Measurements from ENCODE around the gene BCAS3. TPM values are rescaled to one million over a fixed set of nuclear protein-coding genes. Genes with fewer than 3 reads are reported as not detected.

Gene BCAS3
- polyA plus RNA-seq, 3 donors from 2014 or later = 26.3 to 53.8 (median 50.1) TPM

DNA sequence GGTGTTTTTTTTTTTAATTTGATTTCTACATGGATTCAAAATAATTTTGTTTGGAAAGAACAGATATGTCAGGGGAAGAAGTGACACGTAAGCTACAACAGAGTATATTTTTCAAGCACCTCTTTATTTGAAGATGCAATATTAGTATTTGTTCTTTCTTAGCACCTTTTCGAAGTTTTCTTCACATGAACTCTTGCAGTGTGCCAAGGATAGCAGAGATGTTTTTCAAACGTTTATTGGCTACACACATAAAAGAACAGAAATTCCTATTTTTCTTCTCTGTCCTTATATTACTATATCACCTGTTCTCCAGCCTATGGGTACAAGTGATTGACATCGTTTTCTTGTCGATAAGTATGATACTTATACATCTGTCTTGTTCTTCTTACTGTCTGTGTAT lies 529.3 kb downstream of the BCAS3 start:
- no peak overlapping the region for H3K27ac Mint-ChIP-seq
- no peak for DNase-seq
- no peaks in the 10 kb centered on the region for H3K9me3 Mint-ChIP-seq
- peaks cover 4 to 6% (median 4%) of the 10 kb centered on the region in 3 donors for H3K36me3 Mint-ChIP-seq
- H3K4me1 Mint-ChIP-seq = peaks cover 0 to 7% of the 10 kb centered on the region in 2 donors
- no peak overlapping the region for H3K4me3 Mint-ChIP-seq
- H3K27me3 Mint-ChIP-seq (ENCODE audit: low read depth in 3 of 3) = peaks cover 0 to 3% (median 0%) of the 10 kb centered on the region in 3 donors

DNA sequence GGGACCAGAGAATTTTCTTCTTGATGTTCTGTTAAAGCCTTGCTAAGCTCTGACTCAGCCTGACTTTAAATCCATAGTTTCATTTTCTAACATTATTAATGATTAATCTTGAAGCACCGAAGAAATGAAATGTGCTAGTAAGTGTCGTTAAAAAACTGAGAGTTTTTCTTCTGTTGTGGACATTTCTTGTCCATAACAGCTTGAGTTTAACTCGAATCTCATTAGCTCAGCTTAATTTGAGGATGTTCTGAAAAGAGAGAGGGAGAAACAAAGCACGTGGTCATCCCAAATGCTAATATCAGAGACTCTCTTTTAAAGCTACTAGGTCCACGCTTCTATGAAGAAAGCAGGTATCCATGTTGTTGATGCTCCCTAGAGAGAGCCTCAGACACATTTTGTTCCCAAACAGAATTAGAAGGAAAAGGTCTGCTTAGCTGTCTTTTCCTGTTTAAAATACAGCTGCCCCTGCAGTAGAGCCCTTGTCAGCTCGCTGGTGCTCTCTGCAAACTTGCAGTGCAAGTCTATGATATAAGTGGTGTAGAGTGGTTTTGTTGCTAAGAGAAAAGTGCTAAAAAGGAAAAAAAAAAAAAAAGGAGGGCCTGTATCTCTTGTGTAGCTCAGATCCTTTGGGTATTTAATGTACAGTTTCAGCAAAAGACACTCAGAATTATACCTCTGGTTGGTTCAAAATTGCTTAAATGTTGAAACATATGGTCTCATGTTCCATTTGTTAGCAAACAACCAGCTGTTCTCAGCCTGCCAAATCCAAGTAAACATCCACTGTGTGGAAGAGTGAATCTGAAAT lies 530.9 kb downstream of the BCAS3 start:
- H3K36me3 Mint-ChIP-seq = peaks cover under 1 to 2% (median 2%) of the 10 kb centered on the region in 3 donors
- H3K4me1 Mint-ChIP-seq = peaks cover 0 to 7% of the 10 kb centered on the region in 2 donors
- no peak for DNase-seq
- H3K9me3 Mint-ChIP-seq = no peaks in the 10 kb centered on the region
- no peak overlapping the region for H3K4me3 Mint-ChIP-seq
- H3K27ac Mint-ChIP-seq = peak overlapping the region in 1 of 6 donors; percentile 32
- H3K27me3 Mint-ChIP-seq (ENCODE audit: low read depth in 3 of 3) = peaks cover 0 to 3% (median 0%) of the 10 kb centered on the region in 3 donors

DNA sequence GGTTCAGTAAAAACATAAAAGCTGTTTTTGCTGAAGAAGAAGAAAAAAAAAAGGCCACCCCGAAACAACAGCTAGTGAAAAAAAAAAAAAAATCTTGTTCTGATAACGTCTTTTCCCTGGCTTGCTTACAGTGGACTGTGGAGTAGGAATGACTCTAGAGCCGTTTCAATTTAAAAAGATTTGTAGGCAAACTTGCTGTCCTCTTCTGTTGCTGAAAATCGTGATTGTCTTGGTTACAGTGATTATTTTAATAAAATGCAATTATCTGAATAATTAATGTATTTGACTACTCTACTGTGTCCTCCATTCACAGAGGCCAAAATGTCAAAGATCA lies 531.4 kb downstream of the BCAS3 start:
- no peak for DNase-seq
- H3K4me1 Mint-ChIP-seq = peaks cover 0 to 7% of the 10 kb centered on the region in 2 donors
- H3K4me3 Mint-ChIP-seq = no peak overlapping the region
- H3K27me3 Mint-ChIP-seq (ENCODE audit: low read depth in 3 of 3) = peaks cover 0 to 3% (median 0%) of the 10 kb centered on the region in 3 donors
- no peaks in the 10 kb centered on the region for H3K36me3 Mint-ChIP-seq
- H3K27ac Mint-ChIP-seq = no peak overlapping the region
- no peaks in the 10 kb centered on the region for H3K9me3 Mint-ChIP-seq

DNA sequence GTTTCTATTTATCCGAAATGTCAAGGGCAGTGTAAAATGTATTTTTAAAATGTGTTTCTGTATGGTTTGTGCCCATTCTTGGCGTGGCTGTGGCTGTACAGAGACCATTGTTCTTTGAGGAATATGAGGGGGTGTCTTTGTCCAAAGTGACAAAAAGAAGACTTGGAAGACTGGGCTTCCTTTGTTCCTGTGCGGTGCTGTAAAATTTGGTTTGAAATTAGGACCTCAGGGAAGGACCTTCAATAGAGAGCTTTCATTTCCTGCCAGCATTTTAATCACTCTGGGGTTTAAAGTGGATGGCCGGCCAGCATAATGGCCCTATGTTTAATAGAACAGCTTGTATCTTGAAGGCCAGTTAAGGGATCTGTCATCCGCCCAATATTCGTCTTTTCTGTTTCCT lies 531.9 kb downstream of the BCAS3 start:
- no peak for DNase-seq
- Mint-ChIP-seq H3K9me3 (no peaks in the 10 kb centered on the region), H3K27ac (no peak overlapping the region), H3K4me1 (peaks cover 0 to 7% of the 10 kb centered on the region in 2 donors), H3K27me3 (ENCODE audit: low read depth in 3 of 3) (peaks cover 0 to 2% (median 0%) of the 10 kb centered on the region in 3 donors), H3K36me3 (no peaks in the 10 kb centered on the region), H3K4me3 (no peak overlapping the region)

DNA sequence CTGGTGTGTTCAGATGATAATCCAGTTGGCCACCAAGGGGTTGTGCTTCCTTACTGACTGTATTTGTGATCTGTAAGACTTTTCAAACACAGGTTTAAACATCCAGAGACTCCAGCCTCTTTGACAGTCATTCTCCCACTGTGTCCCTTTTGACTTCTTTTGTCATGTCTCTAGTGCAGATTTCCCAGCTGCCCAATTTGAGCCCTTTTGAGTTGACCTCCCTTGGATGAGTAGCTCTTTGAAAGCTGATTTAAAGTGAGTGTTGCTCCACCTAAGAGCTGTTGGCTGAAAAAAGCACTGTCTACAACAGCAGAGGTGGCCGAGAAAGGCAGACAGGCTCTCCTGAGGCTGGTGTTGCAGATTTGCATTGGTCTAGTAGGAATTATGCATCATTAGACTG lies 533.6 kb downstream of the BCAS3 start:
- H3K4me3 Mint-ChIP-seq = no peak overlapping the region
- H3K27me3 Mint-ChIP-seq (ENCODE audit: low read depth in 3 of 3) = peaks cover 0 to 2% (median 0%) of the 10 kb centered on the region in 3 donors
- no peak overlapping the region for H3K27ac Mint-ChIP-seq
- no peaks in the 10 kb centered on the region for H3K9me3 Mint-ChIP-seq
- peaks cover 0 to 7% of the 10 kb centered on the region in 2 donors for H3K4me1 Mint-ChIP-seq
- no peak for DNase-seq
- no peaks in the 10 kb centered on the region for H3K36me3 Mint-ChIP-seq

DNA sequence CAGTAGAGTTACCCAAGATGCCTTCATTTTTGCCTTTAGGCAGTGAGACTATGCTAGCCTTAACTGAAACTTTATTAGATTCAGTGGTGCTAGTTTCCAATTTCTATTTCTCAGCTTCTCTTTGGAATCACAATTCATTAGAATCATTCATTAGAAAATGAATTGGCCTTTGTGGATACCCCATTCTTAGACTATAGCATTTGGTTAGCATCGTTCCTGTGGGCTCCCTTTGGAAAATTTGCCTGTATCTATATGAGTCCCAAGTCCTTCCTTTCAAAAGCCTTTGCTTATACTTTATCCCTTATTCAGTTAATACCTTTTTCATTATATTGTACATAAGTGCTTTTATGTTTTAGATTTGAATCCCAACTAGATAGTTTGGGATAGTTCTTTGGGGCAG lies 535.0 kb downstream of the BCAS3 start:
- H3K27ac Mint-ChIP-seq = no peak overlapping the region
- no peak for DNase-seq
- H3K36me3 Mint-ChIP-seq = no peaks in the 10 kb centered on the region
- no peak overlapping the region for H3K4me3 Mint-ChIP-seq
- peaks cover 0 to 7% of the 10 kb centered on the region in 2 donors for H3K4me1 Mint-ChIP-seq
- peaks cover 0 to 3% (median 0%) of the 10 kb centered on the region in 3 donors for H3K27me3 Mint-ChIP-seq (ENCODE audit: low read depth in 3 of 3)
- no peaks in the 10 kb centered on the region for H3K9me3 Mint-ChIP-seq

DNA sequence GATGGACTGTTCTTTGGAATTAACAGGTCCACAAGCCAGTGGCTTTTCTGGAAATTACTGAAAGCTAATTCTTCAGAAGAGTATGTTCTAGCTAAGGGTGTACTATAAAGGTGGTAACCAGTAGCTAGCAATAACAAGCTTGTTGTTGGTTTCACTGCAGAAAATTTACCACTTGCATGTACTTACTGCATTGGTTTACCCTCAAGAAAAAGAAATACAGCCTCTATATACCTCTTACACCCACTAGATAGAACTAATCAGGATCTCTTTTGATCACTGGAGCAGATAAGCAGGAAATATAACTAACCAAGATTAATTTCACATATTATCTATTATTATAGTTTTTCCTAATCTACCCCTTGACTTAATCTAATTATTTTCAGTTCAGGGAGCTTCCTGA lies 537.1 kb downstream of the BCAS3 start:
- peaks cover 0 to 5% (median 0%) of the 10 kb centered on the region in 3 donors for H3K27me3 Mint-ChIP-seq (ENCODE audit: low read depth in 3 of 3)
- no peak overlapping the region for H3K4me3 Mint-ChIP-seq
- H3K36me3 Mint-ChIP-seq = no peaks in the 10 kb centered on the region
- no peak overlapping the region for H3K27ac Mint-ChIP-seq
- no peak for DNase-seq
- no peaks in the 10 kb centered on the region for H3K9me3 Mint-ChIP-seq
- H3K4me1 Mint-ChIP-seq = peaks cover 13 to 14% of the 10 kb centered on the region in 2 donors

DNA sequence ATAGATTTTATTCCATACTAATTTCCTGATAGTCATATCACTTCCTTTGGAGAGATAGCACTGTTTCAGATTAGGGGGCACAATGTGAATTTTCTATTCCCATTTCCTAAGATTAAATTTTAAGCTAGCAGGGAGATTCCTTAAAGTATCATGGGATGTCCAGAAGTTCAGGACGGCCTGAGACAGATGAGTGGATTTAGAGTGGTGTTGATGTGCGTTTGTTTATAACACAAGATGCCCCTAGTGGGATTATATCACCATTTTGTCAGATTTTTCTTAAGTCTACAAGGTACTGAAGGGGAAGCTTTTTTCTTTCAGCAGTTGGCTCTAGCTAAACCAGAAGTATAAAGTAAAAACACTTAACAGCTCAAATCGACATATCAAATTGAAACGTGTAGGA lies 538.4 kb downstream of the BCAS3 start:
- H3K4me3 Mint-ChIP-seq = no peak overlapping the region
- H3K9me3 Mint-ChIP-seq = no peaks in the 10 kb centered on the region
- no peak for DNase-seq

DNA sequence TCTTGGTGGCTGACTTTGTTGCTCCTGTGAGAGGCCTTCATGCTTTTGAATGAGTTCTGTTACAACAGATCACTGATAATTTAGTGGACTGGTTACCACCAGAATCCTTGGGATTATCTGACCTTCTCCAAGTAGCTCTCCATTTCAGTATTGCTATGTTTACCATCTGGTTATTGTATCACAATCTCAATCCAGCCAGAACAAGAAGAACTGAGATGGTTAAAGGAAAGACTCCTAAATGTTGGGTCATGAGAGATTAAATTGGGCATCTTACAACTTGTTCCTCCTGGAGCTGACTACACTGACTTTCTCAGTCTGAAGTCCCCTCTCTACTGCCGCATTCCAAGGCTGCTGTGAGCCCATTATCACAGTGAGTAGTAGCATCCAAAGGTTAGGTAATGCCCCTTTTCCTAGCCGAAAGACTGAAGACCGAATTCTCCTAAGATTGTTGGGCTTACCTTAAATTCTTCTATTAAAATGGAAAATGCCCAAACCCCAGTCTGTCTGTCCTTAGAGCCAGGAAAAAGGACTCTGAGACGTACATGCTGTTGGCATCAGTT lies 540.3 kb downstream of the BCAS3 start:
- no peak for DNase-seq
- Mint-ChIP-seq H3K27me3 (ENCODE audit: low read depth in 3 of 3) (peaks cover 0 to 5% (median 0%) of the 10 kb centered on the region in 3 donors), H3K4me3 (no peak overlapping the region), H3K9me3 (no peaks in the 10 kb centered on the region), H3K4me1 (peaks cover 42 to 44% of the 10 kb centered on the region in 2 donors), H3K27ac (no peak overlapping the region), H3K36me3 (no peaks in the 10 kb centered on the region)

More for the DNA sequence above, 538.4 kb downstream of the BCAS3 start:
- Mint-ChIP-seq H3K27me3 (ENCODE audit: low read depth in 3 of 3) (peaks cover 0 to 5% (median 0%) of the 10 kb centered on the region in 3 donors), H3K4me1 (peaks cover 23 to 25% of the 10 kb centered on the region in 2 donors), H3K36me3 (no peaks in the 10 kb centered on the region), H3K27ac (no peak overlapping the region)

DNA sequence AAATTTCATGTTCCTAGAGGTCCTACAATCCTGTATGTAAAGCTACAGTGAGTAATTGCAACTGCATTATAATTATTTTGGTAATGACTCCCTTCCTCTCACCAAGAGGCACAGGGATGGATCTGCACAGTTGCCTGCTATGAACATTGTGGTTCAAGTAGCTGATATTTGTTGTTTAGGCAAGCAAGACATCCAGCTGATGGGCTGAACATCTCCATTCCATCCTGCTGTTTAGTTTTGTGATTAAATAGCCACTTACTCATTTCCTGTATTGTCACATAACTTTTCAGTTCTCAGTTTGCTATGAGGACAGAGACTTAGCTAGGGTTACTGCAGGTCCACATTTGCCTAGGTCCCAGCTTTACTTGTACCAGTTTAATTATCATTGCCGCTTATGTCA lies 540.8 kb downstream of the BCAS3 start:
- no peak for DNase-seq
- H3K27ac Mint-ChIP-seq = peak overlapping the region in 1 of 6 donors; percentile 31
- H3K4me3 Mint-ChIP-seq = no peak overlapping the region
- peaks cover 0 to 5% (median 0%) of the 10 kb centered on the region in 3 donors for H3K27me3 Mint-ChIP-seq (ENCODE audit: low read depth in 3 of 3)
- peaks cover 45 to 49% of the 10 kb centered on the region in 2 donors for H3K4me1 Mint-ChIP-seq
- H3K9me3 Mint-ChIP-seq = no peaks in the 10 kb centered on the region
- no peaks in the 10 kb centered on the region for H3K36me3 Mint-ChIP-seq

DNA sequence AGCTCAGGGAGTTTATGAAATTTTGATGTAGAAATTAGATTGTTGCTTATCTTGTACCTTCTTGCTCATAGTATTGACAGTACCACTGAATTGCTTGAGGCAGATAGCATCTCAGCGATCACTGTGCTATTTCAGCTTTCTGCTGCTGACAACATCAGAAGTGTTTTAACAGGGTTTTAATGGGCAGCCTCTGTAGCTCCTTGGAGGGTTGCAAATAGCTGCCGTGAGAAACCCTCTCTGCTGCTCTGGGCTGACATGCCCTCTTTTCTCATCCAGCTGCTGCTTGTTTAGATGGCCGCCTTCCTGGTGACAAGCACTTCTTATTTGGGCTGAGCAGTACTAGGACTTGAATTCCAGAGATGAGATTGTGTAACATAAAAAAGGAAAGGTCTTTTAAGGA lies 541.8 kb downstream of the BCAS3 start:
- Mint-ChIP-seq H3K4me1 (peaks cover 48 to 56% of the 10 kb centered on the region in 2 donors), H3K27me3 (ENCODE audit: low read depth in 3 of 3) (peaks cover 0 to 3% (median 0%) of the 10 kb centered on the region in 3 donors), H3K27ac (peak overlapping the region in 2 of 6 donors; percentile 6 to 18), H3K9me3 (no peaks in the 10 kb centered on the region), H3K36me3 (no peaks in the 10 kb centered on the region), H3K4me3 (peak overlapping the region in 1 of 5 donors; percentile 19)
- DNase-seq = no peak

DNA sequence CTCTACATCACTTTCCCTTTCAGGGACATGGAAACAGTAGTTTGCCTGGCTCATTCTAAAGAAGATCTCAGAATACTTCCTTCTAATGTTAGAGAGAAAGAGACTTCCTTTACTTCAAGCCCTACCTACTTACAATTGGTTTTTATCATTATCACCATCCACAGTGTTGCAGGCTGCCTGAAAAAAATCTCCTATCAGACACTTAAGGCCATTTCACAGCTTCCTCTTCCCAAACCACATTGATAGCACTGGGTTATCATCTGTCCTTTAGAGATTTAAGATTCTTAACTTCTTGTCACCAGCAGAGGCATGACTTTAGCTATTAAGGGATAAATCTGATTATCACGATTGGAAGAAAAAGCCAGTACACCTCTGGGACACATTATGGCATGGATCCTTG lies 543.5 kb downstream of the BCAS3 start:
- Mint-ChIP-seq H3K4me1 (peaks cover 48 to 62% of the 10 kb centered on the region in 2 donors), H3K9me3 (no peaks in the 10 kb centered on the region), H3K36me3 (no peaks in the 10 kb centered on the region), H3K27me3 (ENCODE audit: low read depth in 3 of 3) (peaks cover 0 to 3% (median 0%) of the 10 kb centered on the region in 3 donors), H3K27ac (peak overlapping the region; percentile 41 to 91 (median 87)), H3K4me3 (peak overlapping the region; percentile 73 to 89 (median 82))
- DNase-seq = peak; percentile 14 to 32 (median 24)

DNA sequence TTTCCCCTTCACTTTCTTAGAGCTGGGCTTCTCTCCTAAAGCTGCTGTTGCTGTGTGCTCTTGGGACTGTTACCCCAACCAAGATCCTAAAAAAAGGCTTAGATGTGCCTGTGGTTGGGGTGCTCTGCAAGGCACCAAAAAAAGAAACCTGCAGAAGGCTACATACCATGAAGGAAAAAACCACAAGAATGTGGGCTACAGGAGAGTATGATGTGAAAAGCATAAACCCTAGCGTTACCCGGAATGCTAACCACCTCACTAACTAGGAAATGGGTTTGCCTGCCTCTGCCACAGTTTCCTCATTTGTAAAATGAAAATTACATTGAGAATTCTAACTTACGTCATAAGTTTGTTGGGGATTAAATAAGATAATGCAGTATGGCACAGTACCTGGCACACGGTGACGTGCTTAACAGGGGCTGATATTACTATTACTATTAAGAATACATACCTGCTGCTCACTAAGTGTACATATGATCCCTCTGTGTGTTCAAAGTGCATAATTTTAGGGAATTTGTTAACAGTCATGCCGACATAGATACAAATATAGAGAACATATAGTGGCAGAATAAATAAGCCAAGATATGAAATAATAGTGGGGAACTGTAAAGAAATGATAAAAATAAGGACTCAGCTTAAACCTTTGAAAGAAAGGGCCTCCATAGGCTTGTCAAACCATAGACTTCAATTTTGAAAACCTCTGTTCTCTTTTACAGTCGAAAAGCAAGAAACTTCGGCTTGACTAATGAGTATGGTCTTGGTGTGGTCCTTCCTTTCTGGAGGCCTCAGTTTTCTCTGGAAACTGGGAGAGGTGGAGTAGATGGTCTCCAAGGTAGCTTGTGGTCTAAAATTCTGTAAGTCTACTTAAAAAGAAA lies 544.2 kb downstream of the BCAS3 start:
- Mint-ChIP-seq H3K4me1 (peaks cover 48 to 62% of the 10 kb centered on the region in 2 donors), H3K36me3 (no peaks in the 10 kb centered on the region), H3K27ac (peak overlapping the region; percentile 84 to 92 (median 89)), H3K27me3 (ENCODE audit: low read depth in 3 of 3) (peaks cover 0 to 3% (median 0%) of the 10 kb centered on the region in 3 donors), H3K9me3 (no peaks in the 10 kb centered on the region), H3K4me3 (peak overlapping the region; percentile 73 to 89 (median 82))
- DNase-seq = peak; percentile 36 to 47 (median 40)

Data from immature natural killer cell (primary cell).